Right lung (tissue), 5 donors: ENCODE results near the gene TXNL4B. TPM values are rescaled to one million over a fixed set of nuclear protein-coding genes. Genes with fewer than 3 reads are reported as not detected.

Experiments used
- DNase-seq, 2 donors: peaks; one replicate each; pipeline ENCODE4 v3.0.0-alpha.2; 2013
- polyA plus RNA-seq, 5 donors: library from polyadenylated mRNA; unstranded; fragments of 120-200 nt; gene quantifications; one replicate each; pipeline versions ENCODE4 v1.2.1 to v1.2.3, GENCODE V29; 2013; ENCODE audit warnings: inconsistent platforms in 1 of 5, low replicate concordance in 1 of 5; ENCODE audit not compliant: insufficient read length in 5 of 5, insufficient read depth in 1 of 5

The TXNL4B gene
- polyA plus RNA-seq, 5 donors: 14.0 to 22.7 (median 22.2) TPM

DNA sequence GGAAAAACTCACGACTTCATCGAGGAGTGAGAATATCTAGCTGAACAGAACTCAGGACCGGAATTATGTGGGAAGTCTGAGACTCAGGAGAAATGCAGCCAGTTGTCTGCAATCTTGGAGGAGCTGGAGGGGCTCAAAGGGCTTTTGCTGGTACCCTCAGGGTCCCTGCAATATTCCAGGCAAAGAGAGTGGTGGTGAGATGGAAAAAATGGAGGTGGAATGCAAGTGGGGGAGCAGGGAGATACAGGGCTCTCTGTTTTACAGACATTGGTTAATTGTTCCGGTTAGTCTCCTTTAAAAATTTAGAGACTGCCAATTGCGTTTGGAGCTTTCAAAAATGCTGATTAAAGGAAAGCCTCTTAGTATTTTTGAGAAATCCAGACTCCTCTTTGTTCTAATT lies 57.3 kb downstream of the TXNL4B start:
- DNase-seq: no peak

Other genes starting within 250 kb of the TXNL4B start
- 10 to 100 TPM; 25.2 to 31.8 (median 29.0) TPM for gene ATXN1L, start 247.6 kb downstream of the TXNL4B start, polyA plus RNA-seq
- gene ZNF821, start 209.4 kb downstream of the TXNL4B start, polyA plus RNA-seq: 10 to 100 TPM; 19.4 to 23.4 (median 21.7) TPM
- 100 to 1,000 TPM; 275 to 371 (median 314) TPM for gene IST1, start 198.1 kb downstream of the TXNL4B start, polyA plus RNA-seq
- gene PKD1L3, start 93.2 kb downstream of the TXNL4B start, polyA plus RNA-seq: under 1 TPM; 0.09 to 0.25 (median 0.15) TPM
- 10 to 100 TPM; 15.4 to 21.3 (median 17.4) TPM for gene DHODH, start 84.9 kb downstream of the TXNL4B start, polyA plus RNA-seq
- gene HP, start 39.1 kb downstream of the TXNL4B start, polyA plus RNA-seq: 1 to 10 TPM in 4 of 5 donors, under 1 TPM in 1; 0.42 to 1.5 (median 1.1) TPM
- gene HPR, start 30.4 kb downstream of the TXNL4B start, polyA plus RNA-seq: under 1 TPM in 4 of 5 donors, not detected in 1; 0.13 to 0.99 (median 0.18) TPM
- gene DHX38, start 227 bp upstream of the TXNL4B start, polyA plus RNA-seq: 10 to 100 TPM; 61.7 to 78.0 (median 75.5) TPM
- 1 to 10 TPM; 2.9 to 5.8 (median 3.4) TPM for gene PMFBP1, start 78.5 kb upstream of the TXNL4B start, polyA plus RNA-seq